HepG2 (cell line): Measurements from ENCODE around the gene EEPD1. TPM values are rescaled to one million over a fixed set of nuclear protein-coding genes. Genes with fewer than 3 reads are reported as not detected.

Experiments
- ARID5B ChIP-seq: IDR thresholded peaks from 2 replicates; pipeline ENCODE4 v1.4.0; 2020; ENCODE audit warnings: mild to moderate bottlenecking, missing genetic modification reagents
- ATF6 ChIP-seq: sonication (generic); formaldehyde crosslinking; conservative IDR thresholded peaks from 2 replicates; pipeline ENCODE4 v1.4.0; 2020; ENCODE audit warnings: missing genetic modification reagents
- BCL6 ChIP-seq: IDR thresholded peaks from 2 replicates; pipeline ENCODE4 v1.6.1; 2016; ENCODE audit warnings: missing genetic modification reagents, missing compliant biosample characterization
- ELF3 ChIP-seq: IDR thresholded peaks from 2 replicates; pipeline ENCODE4 v1.6.1; 2016; ENCODE audit warnings: missing genetic modification reagents, missing compliant biosample characterization
- EP300 ChIP-seq, 3 experiments: sonication (generic) in 1 of 3; formaldehyde crosslinking in 1 of 3; IDR thresholded peaks; 2 replicates each; pipeline versions ENCODE4 v1.5.1 to v1.6.1; 2011 to 2020; ENCODE audit warnings: low read depth in 2 of 3, low read length in 2 of 3, borderline replicate concordance in 1 of 3, improper control_type of control experiment in 1 of 3, mild to moderate bottlenecking in 1 of 3, missing genetic modification reagents in 1 of 3, moderate library complexity in 1 of 3
- FOXK2 ChIP-seq: fragments of 450-650 bp; IDR thresholded peaks from 2 replicates; pipeline ENCODE4 v1.6.1; 2016
- HINFP ChIP-seq: sonication (generic); formaldehyde crosslinking; IDR thresholded peaks from 2 replicates; pipeline ENCODE4 v1.4.0; 2020; ENCODE audit warnings: low read depth, mild to moderate bottlenecking, missing genetic modification reagents
- ISX ChIP-seq: sonication (generic); formaldehyde crosslinking; conservative IDR thresholded peaks from 2 replicates; pipeline ENCODE4 v1.5.0; 2020; ENCODE audit warnings: missing genetic modification reagents
- MLXIP ChIP-seq: sonication (generic); formaldehyde crosslinking; IDR thresholded peaks from 2 replicates; pipeline ENCODE4 v1.9.0; 2021; ENCODE audit warnings: missing genetic modification reagents, borderline replicate concordance
- NFKB2 ChIP-seq: sonication (generic); formaldehyde crosslinking; IDR thresholded peaks from 2 replicates; pipeline ENCODE4 v1.4.0; 2020; ENCODE audit warnings: missing genetic modification reagents, borderline replicate concordance
- RBFOX2 ChIP-seq: fragments of 200-400 bp; formaldehyde crosslinking; IDR thresholded peaks from 2 replicates; pipeline ENCODE4 v1.6.1; 2017; ENCODE audit warnings: low read depth, mild to moderate bottlenecking, low read length
- SIX1 ChIP-seq: sonication (generic); formaldehyde crosslinking; IDR thresholded peaks from 2 replicates; pipeline ENCODE4 v1.4.0; 2020; ENCODE audit warnings: missing genetic modification reagents, borderline replicate concordance
- TIGD3 ChIP-seq: sonication (generic); formaldehyde crosslinking; IDR thresholded peaks from 2 replicates; pipeline ENCODE4 v1.5.1; 2020; ENCODE audit warnings: mild to moderate bottlenecking, missing genetic modification reagents, borderline replicate concordance
- ZFY ChIP-seq: sonication (generic); formaldehyde crosslinking; IDR thresholded peaks from 2 replicates; pipeline ENCODE4 v1.4.0; 2020; ENCODE audit warnings: missing genetic modification reagents
- polyA plus RNA-seq, 8 experiments: library from polyadenylated mRNA; depleted of rRNA in 3 of 8; stranded (reverse) in 7 of 8; unstranded in 1 of 8; fragments of >200 nt; fragmentation: Illumina TruSeq in 4 of 8; extraction: Trizol in 4 of 8; gene quantifications; 2 replicates each; pipeline versions ENCODE4 v1.2.1 to v1.2.3, GENCODE V29; 2011 to 2016; ENCODE audit warnings: low read depth in 4 of 8, missing spikeins in 1 of 8, mixed read lengths in 1 of 8; ENCODE audit not compliant: insufficient read depth in 1 of 8
- total RNA-seq, 5 experiments: library from RNA; depleted of rRNA; stranded (reverse); fragments of >200 nt; fragmentation: Illumina TruSeq; extraction: Trizol; gene quantifications; 2 replicates each; pipeline ENCODE4 v1.2.3, GENCODE V29; 2016; ENCODE audit warnings: low read depth in 1 of 5

The EEPD1 gene
- total and polyA plus RNA-seq, 2 of the 13 experiments (the other 11 are each of a cell fraction or from before 2014, with no cell fraction given): 10.1 to 16.4 TPM

GRCh38 chr7:36287371-36288241 lies 134.6 kb downstream of the EEPD1 start (continued):
- TF ChIP-seq ISX (CRISPR knock-in tag): no peak
- TF ChIP-seq RBFOX2: no peak
- TF ChIP-seq ELF3 (CRISPR knock-in tag): peak; percentile 100
- peak; percentile 98 for TF ChIP-seq SIX1
- 0 out of 2 replicates have a peak, but pooled peaks have one; percentile 48 for TF ChIP-seq HINFP
- peak; percentile 84; the same call in 1 of the 2 replicates for TF ChIP-seq FOXK2
- no peak for TF ChIP-seq ATF6 (CRISPR knock-in tag)
- TF ChIP-seq ARID5B (CRISPR knock-in tag): peak; percentile 99
- no peak for TF ChIP-seq MLXIP (CRISPR knock-in tag)
- TF ChIP-seq EP300 (IDR thresholded peaks at IDR 0.05; ENCODE audit: low read depth in 2 of 2, low read length in 2 of 2): peak in 1 of 2 experiments; percentile 96; a peak in 2 of 4 replicates
- peak; percentile 95 for TF ChIP-seq EP300 (CRISPR knock-in tag; IDR thresholded peaks at IDR 0.05; ENCODE audit: borderline replicate concordance)
- 0 out of 2 replicates have a peak, but pooled peaks have one; percentile 56 for TF ChIP-seq TIGD3 (CRISPR knock-in tag)
- TF ChIP-seq ZFY: 0 out of 2 replicates have a peak, but pooled peaks have one; percentile 38
- peak; percentile 84 for TF ChIP-seq BCL6 (CRISPR knock-in tag)
- TF ChIP-seq NFKB2 (CRISPR knock-in tag): no peak
